ENCODE results near the gene WDR35. TPM values are rescaled to one million over a fixed set of nuclear protein-coding genes. Genes with fewer than 3 reads are reported as not detected.

The WDR35 gene
- total RNA-seq, 4 donors from 2014 or later = 6.4 to 11.0 (median 7.6) TPM

GRCh38 chr2:19955544-19956422, 34.1 kb downstream of the WDR35 start:
- TF ChIP-seq, protein P1, sequence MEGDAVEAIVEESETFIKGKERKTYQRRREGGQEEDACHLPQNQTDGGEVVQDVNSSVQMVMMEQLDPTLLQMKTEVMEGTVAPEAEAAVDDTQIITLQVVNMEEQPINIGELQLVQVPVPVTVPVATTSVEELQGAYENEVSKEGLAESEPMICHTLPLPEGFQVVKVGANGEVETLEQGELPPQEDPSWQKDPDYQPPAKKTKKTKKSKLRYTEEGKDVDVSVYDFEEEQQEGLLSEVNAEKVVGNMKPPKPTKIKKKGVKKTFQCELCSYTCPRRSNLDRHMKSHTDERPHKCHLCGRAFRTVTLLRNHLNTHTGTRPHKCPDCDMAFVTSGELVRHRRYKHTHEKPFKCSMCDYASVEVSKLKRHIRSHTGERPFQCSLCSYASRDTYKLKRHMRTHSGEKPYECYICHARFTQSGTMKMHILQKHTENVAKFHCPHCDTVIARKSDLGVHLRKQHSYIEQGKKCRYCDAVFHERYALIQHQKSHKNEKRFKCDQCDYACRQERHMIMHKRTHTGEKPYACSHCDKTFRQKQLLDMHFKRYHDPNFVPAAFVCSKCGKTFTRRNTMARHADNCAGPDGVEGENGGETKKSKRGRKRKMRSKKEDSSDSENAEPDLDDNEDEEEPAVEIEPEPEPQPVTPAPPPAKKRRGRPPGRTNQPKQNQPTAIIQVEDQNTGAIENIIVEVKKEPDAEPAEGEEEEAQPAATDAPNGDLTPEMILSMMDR (IDR thresholded peaks at IDR 0.05; ENCODE audit: low read depth) = no peak

GRCh38 chr2:19949071-19949470, 40.8 kb downstream of the WDR35 start:
- TF ChIP-seq, protein P1 (IDR thresholded peaks at IDR 0.05; ENCODE audit: low read depth) = no peak

GRCh38 chr2:19947184-19947940, 42.5 kb downstream of the WDR35 start:
- TF ChIP-seq, protein P1 (IDR thresholded peaks at IDR 0.05; ENCODE audit: low read depth) = no peak

DNA sequence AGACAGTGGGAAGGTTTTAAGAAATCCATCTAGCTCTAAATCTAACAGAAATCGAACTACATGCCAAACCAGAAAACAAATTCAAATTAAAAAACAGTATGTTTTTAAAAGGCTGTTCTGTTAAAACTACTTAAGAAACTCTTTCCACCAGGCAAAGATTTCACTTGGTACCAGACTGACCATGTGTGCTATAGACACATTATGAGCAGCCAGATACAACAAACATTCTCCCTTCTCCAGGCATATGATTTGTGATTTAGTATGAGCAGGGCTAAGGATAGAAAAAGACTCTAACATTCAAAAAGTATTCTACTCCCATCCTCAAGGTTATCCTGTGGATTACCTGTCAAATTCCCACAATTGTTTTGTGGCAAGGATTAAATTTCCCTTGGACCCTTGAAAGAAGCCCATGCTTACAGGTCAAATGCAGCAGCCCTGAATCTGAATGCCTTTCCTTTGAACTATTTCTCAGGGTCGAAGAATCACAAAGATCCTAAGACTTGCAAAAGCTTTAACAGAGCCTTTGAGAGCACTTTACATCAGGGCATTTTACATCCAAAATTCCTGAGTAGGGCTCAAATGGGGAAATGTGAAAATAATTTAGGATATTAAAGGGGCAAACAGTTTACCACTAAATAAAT, 45.6 kb downstream of the WDR35 start:
- TF ChIP-seq, protein P1 (IDR thresholded peaks at IDR 0.05; ENCODE audit: low read depth) = no peak

DNA sequence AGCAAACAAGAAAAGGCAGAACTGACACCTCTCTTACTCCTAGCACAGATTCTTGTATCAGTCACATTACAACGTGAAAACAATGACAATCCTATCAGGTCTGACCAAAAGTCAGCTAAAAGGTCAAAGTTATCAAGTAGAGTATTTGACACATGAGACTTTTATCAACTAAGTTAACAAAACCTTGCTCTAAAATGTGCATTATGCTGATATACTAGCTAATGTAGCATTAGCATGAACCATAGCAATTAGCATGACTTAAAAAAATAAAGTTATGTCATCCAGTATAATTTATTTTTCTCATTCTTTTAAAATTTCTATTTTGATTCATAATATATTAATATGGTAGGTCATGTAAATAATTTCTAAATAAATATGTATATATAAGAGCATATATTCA, 46.7 kb downstream of the WDR35 start:
- TF ChIP-seq, protein P1 (IDR thresholded peaks at IDR 0.05; ENCODE audit: low read depth) = no peak

DNA sequence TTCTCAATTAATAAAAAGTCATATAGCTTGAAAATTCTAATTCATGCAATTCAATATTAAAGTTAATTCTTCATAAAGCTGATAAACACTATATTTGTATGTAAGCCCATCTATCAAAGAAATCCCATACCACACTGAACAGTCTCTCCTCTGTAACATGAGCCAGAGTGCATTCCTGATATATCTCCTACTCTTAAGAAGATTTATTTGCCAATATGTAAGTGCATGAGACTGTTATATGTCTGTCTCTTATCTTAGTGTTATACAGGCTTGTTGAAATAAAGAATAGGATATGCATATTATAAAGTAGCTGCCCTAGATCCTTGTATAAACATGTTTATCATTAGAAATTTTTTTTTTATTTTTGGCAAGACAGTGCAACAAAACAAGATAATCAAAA, 47.7 kb downstream of the WDR35 start:
- TF ChIP-seq, protein P1 (IDR thresholded peaks at IDR 0.05; ENCODE audit: low read depth) = no peak

DNA sequence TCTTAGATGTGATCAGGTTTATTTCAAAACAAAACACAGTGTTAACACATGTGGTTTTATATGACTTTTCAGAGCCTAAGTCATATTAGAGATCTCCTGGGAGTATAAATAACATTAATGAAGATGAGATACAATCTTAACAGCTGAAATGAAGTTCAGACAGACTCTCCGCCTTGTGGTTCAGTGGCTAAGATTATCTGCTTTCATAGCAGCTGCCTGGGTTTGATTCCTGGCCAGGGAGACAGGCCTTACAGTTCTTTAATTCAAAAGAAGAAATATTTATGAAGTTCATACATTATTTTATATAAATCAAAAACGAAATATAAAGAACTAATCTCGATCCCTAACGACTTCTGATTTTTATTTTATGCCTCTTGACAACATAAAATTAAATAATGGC, 52.9 kb downstream of the WDR35 start:
- TF ChIP-seq, protein P1 (IDR thresholded peaks at IDR 0.05; ENCODE audit: low read depth) = no peak

All from subcutaneous adipose tissue (tissue), 4 donors.